ENCODE data around the gene CATSPERZ.

DNA sequence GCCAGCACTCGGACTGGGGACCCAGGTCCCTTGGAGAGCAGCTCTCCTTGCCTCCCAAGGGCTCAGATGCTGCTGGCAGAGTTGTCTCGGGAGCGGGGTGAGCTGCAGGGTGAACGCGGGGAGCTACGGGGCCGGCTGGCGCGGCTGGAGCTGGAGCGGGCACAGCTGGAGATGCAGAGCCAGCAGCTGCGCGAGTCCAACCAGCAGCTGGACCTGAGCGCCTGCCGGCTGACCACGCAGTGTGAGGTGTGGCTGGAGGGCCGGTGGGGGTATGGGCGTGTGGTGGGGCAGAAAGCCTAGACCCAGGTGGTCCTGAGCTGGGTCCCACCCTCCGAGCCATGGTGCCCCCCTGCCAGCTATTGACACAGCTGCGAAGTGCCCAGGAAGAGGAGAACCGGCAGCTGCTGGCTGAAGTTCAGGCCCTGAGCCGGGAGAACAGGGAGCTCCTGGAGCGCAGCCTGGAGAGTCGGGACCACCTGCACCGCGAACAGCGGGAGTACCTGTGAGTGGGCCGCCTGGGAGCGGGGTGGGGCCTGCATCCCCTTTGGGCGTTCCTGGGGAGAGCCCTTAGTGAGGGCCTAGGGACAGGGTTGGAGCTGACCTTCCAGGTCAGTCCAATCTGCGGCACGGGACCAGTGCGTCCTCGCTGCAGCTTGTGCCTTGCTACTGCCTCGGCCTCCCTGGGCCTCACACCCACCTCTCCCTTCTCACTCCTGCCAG lies 53.0 kb downstream of the CATSPERZ start:
- TF ChIP-seq CTCF (IDR thresholded peaks at IDR 0.05), result no peak
- TF ChIP-seq EP300 (IDR thresholded peaks at IDR 0.05), result no peak

Measured in esophagus muscularis mucosa (tissue), 3 donors.